Stomach smooth muscle (tissue), 2 donors: ENCODE data around the gene TRMT1.
"Not testable (repeated sequence)": the region's sequence is repeated elsewhere in the genome, so short reads cannot be mapped to it uniquely, and the experiment has no call there.

ENCODE experiments used
- H3K27ac ChIP-seq: one replicate; pipeline ENCODE4 v1.7.0; 2013; ENCODE audit warnings: mild to moderate bottlenecking, low read length, inconsistent platforms
- H3K27me3 ChIP-seq, 2 donors: one replicate each; pipeline ENCODE4 v1.7.0; 2013; ENCODE audit warnings: low read length in 2 of 2; ENCODE audit not compliant: insufficient read depth in 2 of 2, control insufficient read depth in 1 of 2
- H3K36me3 ChIP-seq, 2 donors: one replicate each; pipeline ENCODE4 v1.7.0; 2013; ENCODE audit warnings: low read length in 2 of 2; ENCODE audit not compliant: control insufficient read depth in 2 of 2, insufficient read depth in 2 of 2
- H3K4me1 ChIP-seq: one replicate; pipeline ENCODE4 v1.7.0; 2013; ENCODE audit warnings: low read length; ENCODE audit not compliant: control insufficient read depth, insufficient read depth
- H3K4me3 ChIP-seq, 2 donors: one replicate each; pipeline ENCODE4 v1.7.0; 2013; ENCODE audit warnings: low read length in 2 of 2
- H3K9ac ChIP-seq, 2 donors: one replicate each; pipeline ENCODE4 v1.7.0; 2013; ENCODE audit warnings: low read length in 2 of 2, mild to moderate bottlenecking in 1 of 2
- H3K9me3 ChIP-seq, 2 donors: one replicate each; pipeline ENCODE4 v1.7.0; 2013; ENCODE audit warnings: low read length in 2 of 2; ENCODE audit not compliant: control insufficient read depth in 2 of 2
- donor health status: healthy.
- donor health status: Pancreatic carcinoma.

TRMT1 gene

DNA sequence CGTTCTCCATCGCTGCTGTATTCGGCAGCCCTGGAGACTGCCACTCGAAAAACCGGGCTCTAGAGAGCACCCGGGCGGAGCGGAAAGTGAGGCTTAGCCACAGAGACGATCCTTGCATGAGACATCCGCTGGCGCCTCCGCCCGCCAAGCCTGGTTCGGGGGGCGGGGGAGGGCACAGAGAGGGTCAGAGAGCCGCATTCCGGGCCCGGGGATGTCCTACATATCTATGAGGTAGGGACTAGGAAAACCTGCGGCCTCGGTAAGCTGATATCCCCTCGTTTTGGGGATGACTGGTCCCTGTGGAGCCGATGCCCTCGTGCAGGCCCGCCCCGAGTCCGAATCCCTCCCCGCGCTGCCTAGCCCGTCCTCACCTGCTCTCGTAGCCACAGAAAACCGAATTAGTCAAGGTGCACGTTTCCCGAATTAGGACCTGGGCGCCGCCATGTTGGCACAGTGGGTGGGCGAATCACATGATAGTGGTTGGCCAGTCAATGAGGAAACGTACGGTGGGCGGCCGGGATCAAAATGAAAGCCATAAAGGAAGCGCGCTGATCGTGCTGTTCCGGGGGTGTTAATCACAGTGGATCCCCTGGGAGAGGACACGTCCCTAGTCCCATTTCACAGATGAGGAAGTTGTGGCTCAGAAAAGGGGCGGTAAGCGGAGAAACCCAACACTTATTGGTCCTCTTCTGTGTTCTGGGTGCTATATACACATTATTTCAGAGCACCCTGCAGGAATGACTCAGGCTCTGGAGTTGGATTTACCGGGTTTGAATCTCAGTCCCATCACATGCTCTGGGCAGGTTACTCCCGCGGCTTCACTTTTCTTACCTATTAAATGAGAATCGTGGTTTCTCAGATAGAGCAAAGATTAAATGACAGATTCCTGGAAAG, at the start of gene TRMT1:
TRMT1 (minus strand) TSS at position 459 of the 894 bp plus-strand sequence; CDS start at position 118, 341 bp downstream.
- peak within 1 kb of the TSS; percentile 90 to 92 for H3K9ac ChIP-seq
- no peaks in the 10 kb centered on the region for H3K27me3 ChIP-seq
- H3K36me3 ChIP-seq, result peaks cover 4 to 8% of the 10 kb centered on the region in 2 donors
- H3K9me3 ChIP-seq, result no peaks in the 10 kb centered on the region
- H3K4me1 ChIP-seq, result peaks cover 38% of the 10 kb centered on the region
- H3K27ac ChIP-seq, result peak within 1 kb of the TSS; percentile 69
- peak within 1 kb of the TSS; percentile 98 to 99 for H3K4me3 ChIP-seq

DNA sequence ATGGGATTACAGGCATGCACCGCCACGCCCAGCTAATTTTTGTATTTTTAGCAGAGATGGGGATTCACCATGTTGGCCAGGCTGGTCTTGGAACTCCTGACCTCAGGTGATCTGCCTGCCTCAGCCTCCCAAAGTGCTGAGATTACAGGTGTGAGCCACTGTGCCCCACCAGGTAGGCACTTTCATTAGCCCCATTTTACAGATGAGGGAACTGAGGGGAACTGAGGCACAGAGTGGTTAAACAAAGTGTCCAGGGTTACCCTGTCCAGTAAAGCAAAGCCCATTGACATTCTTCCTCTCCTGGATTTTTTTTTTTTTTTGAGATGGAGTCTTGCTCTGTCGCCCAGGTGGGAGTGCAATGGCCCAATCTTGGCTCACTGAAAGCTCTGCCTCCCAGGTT, 49.6 kb upstream of the TRMT1 start:
- not testable (repeated sequence) for H3K9me3 ChIP-seq, H3K9ac ChIP-seq, H3K27me3 ChIP-seq, H3K27ac ChIP-seq, H3K36me3 ChIP-seq, H3K4me3 ChIP-seq
- H3K4me1 ChIP-seq, result peaks cover 35% of the 10 kb centered on the region

DNA sequence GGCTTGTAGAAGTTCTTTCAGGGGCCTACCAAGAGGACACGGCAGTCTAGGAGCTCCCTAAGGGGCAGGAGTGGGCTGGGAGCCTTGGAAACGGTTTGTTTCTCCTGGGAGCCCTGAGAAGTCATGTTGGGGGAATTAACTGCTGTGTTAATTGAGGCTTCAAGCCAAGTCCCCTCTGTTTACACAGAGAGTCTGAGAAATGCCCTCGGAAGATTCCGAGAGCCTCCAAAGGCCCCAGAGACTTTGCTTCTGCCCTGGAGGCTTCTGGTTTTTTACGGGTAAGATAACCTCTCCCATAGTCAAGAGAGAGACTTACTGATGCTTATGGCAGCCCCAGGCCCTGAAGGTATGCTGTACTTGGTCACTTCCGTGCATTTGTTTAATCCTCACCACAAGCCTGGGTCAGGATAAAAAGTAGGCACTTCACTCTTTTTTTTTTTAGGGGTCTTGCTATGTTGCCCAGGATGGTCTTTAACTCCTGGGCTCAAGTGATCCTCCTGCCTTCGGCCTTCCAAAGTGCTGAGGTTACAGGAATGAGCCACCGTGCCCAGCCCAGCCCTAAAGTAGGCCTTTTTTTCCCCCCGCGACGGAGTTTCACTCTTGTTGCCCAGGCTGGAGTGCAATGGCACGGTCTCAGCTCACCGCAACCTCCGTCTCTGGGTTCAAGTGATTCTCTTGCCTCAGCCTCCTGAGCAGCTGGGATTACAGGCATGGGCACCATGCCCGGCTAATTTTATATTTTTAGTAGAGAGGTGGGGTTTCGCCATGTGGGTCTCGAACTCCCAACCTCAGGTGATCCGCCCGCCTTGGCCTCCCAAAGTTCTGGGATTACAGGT, 48.8 kb upstream of the TRMT1 start:
- Histone ChIP-seq H3K4me3 (peak overlapping the region in 1 of 2 donors; percentile 15), H3K9me3 (no peaks in the 10 kb centered on the region), H3K27ac (peak overlapping the region; percentile 93), H3K36me3 (no peaks in the 10 kb centered on the region), H3K27me3 (no peaks in the 10 kb centered on the region), H3K9ac (no peak overlapping the region), H3K4me1 (peaks cover 35% of the 10 kb centered on the region)

GRCh38 chr19:13164343-13165161, 48.0 kb upstream of the TRMT1 start:
- peak overlapping the region in 1 of 2 donors; percentile 74 for H3K4me3 ChIP-seq
- peaks cover 35% of the 10 kb centered on the region for H3K4me1 ChIP-seq
- no peaks in the 10 kb centered on the region for H3K27me3 ChIP-seq
- peak overlapping the region; percentile 93 for H3K27ac ChIP-seq
- H3K9ac ChIP-seq, result peak overlapping the region; percentile 62 to 74
- no peaks in the 10 kb centered on the region for H3K9me3 ChIP-seq
- H3K36me3 ChIP-seq, result no peaks in the 10 kb centered on the region

- H3K4me1 ChIP-seq, result peaks cover 35% of the 10 kb centered on the region
- peak overlapping the region; percentile 74 to 81 for H3K9ac ChIP-seq
- H3K4me3 ChIP-seq, result peak overlapping the region; percentile 74 to 75
Observed at GRCh38 chr19:13163609-13164342, 47.2 kb upstream of the TRMT1 start.

DNA sequence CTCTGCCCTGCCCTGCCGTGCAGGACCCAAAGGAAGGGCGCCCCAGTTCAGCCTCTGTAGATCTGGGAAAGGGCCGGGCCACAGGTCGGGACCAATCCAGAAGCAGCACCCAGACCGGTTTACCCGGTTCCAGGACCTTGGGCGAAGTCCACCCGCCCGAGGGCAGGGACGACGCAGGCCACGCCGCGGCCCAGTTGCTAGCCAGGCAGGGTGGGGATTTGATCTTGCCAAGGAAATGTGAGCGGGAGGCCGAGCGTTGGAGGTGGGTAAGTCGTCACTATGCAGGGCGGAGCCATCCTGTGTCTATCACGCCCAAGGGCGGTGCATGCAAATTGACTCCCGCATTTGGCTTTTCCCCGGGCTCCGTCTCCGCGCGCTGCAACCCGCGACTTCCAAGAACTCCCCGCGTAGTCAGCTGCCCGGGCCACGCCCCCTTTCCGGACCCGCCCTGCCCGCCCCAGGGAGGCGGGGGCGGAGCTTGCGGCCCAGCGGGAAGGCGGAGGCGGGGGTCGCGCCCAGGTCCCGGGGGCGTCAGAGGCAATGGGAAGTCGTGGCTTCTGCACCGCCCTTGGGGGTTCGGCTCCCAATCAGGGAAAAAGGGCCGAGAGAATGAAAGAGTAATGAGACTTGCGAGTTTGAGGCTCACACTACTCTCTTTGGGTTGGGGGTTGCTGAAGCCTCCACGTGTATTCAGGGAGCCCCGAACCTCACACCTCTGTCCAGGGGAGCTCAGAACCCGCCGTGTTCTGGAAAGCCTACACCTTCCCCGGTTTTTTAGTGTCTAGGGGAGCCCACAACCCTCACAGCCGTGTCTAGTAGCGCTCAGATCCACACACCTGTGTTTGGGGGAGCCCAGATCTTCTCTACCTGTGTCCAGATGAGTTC, 46.4 kb upstream of the TRMT1 start:
- H3K4me3 ChIP-seq, result peak overlapping the region; percentile 74 to 75
- peaks cover 34% of the 10 kb centered on the region for H3K4me1 ChIP-seq
- H3K9ac ChIP-seq, result peak overlapping the region; percentile 74 to 81
- H3K36me3 ChIP-seq, result no peaks in the 10 kb centered on the region
- H3K9me3 ChIP-seq, result no peaks in the 10 kb centered on the region
- peak overlapping the region; percentile 93 for H3K27ac ChIP-seq
- H3K27me3 ChIP-seq, result no peaks in the 10 kb centered on the region

More at GRCh38 chr19:13163609-13164342, 47.2 kb upstream of the TRMT1 start:
- no peaks in the 10 kb centered on the region for H3K27me3 ChIP-seq
- no peaks in the 10 kb centered on the region for H3K9me3 ChIP-seq
- no peaks in the 10 kb centered on the region for H3K36me3 ChIP-seq
- H3K27ac ChIP-seq, result peak overlapping the region; percentile 93

GRCh38 chr19:13160557-13160956, 44.0 kb upstream of the TRMT1 start:
- Histone ChIP-seq H3K36me3 (no peaks in the 10 kb centered on the region), H3K27ac (no peak overlapping the region), H3K9ac (no peak overlapping the region), H3K4me1 (peaks cover 31% of the 10 kb centered on the region), H3K9me3 (no peaks in the 10 kb centered on the region), H3K27me3 (no peaks in the 10 kb centered on the region), H3K4me3 (no peak overlapping the region)

- H3K4me1 ChIP-seq, result peaks cover 36% of the 10 kb centered on the region
- no peaks in the 10 kb centered on the region for H3K9me3 ChIP-seq
- H3K4me3 ChIP-seq, result no peak overlapping the region
Observed at GRCh38 chr19:13159713-13160112, 43.2 kb upstream of the TRMT1 start.

More at GRCh38 chr19:13159713-13160112, 43.2 kb upstream of the TRMT1 start:
- H3K9ac ChIP-seq, result no peak overlapping the region
- H3K27me3 ChIP-seq, result no peaks in the 10 kb centered on the region
- no peak overlapping the region for H3K27ac ChIP-seq
- no peaks in the 10 kb centered on the region for H3K36me3 ChIP-seq
